PFSK-1 (cell line): ENCODE data around the gene MSRB1.

Experiments used
- FOXP2 ChIP-seq: optimal IDR thresholded peaks from 2 replicates; pipeline ENCODE3; 2011; ENCODE audit warnings: borderline replicate concordance, control low read depth, inconsistent platforms; ENCODE audit not compliant: insufficient read depth; ENCODE audit errors: extremely low read length, extremely low read depth
- POLR2AphosphoS5 ChIP-seq: IDR thresholded peaks from 2 replicates; pipeline ENCODE4 v1.6.1; 2012; ENCODE audit warnings: low read depth, mild to moderate bottlenecking, control low read depth, low read length, moderate library complexity
- REST ChIP-seq, 2 experiments: IDR thresholded peaks; 2 replicates each; pipeline versions ENCODE4 v1.6.1 to v1.8.0; 2011 to 2012; ENCODE audit warnings: low read depth in 2 of 2, low read length in 2 of 2, control low read depth in 1 of 2, inconsistent platforms in 1 of 2, mild to moderate bottlenecking in 1 of 2, moderate library complexity in 1 of 2; ENCODE audit not compliant: insufficient read depth in 1 of 2
- SIN3A ChIP-seq: IDR thresholded peaks from 2 replicates; pipeline ENCODE4 v1.6.1; 2012; ENCODE audit warnings: mild to moderate bottlenecking, low read length, moderate library complexity, borderline replicate concordance; ENCODE audit not compliant: insufficient read depth
- TAF1 ChIP-seq: IDR thresholded peaks from 2 replicates; pipeline ENCODE4 v1.6.1; 2012; ENCODE audit warnings: low read length, control low read depth, borderline replicate concordance; ENCODE audit not compliant: insufficient read depth

MSRB1 gene

GRCh38 chr16:1966460-1966859 is 23.5 kb upstream of the MSRB1 start, which contains the start of gene RNF151:
TSS of gene RNF151 (plus strand) at chr16:1966856. CDS start at chr16:1966882, 26 bp downstream.
- TF ChIP-seq REST (IDR thresholded peaks at IDR 0.05; ENCODE audit: insufficient read depth in 1 of 2, low read depth in 2 of 2, low read length in 2 of 2) (no peak), POLR2AphosphoS5 (no peak), FOXP2 (no peak), SIN3A (no peak), TAF1 (no peak)

- no peak for TF ChIP-seq TAF1
- TF ChIP-seq POLR2AphosphoS5: no peak
- no peak for TF ChIP-seq FOXP2
- no peak for TF ChIP-seq SIN3A
- no peak for TF ChIP-seq REST (IDR thresholded peaks at IDR 0.05; ENCODE audit: insufficient read depth in 1 of 2, low read depth in 2 of 2, low read length in 2 of 2)
Measured at GRCh38 chr16:1965396-1966001, 22.5 kb upstream of the MSRB1 start.

- TF ChIP-seq POLR2AphosphoS5: peak; percentile 100
- peak; percentile 99 for TF ChIP-seq TAF1
- TF ChIP-seq SIN3A: peak; percentile 44; the same call in 1 of the 2 replicates
- no peak for TF ChIP-seq FOXP2
- TF ChIP-seq REST (IDR thresholded peaks at IDR 0.05; ENCODE audit: insufficient read depth in 1 of 2, low read depth in 2 of 2, low read length in 2 of 2): peak; percentile 53 to 58; a peak in 1 of 4 replicates
Measured at GRCh38 chr16:1964506-1965395, 21.8 kb upstream of the MSRB1 start, which contains the start of gene RPS2. TSS of gene RPS2 (minus strand) at chr16:1964826. CDS start at chr16:1964625, 201 bp downstream.

GRCh38 chr16:1963806-1964505 is 21.0 kb upstream of the MSRB1 start:
- TF ChIP-seq FOXP2: no peak
- 0 out of 2 replicates have a peak, but pooled peaks have one; percentile 4 for TF ChIP-seq POLR2AphosphoS5
